A549 (cell line): ENCODE results near the gene DDIT4. TPM values are rescaled to one million over a fixed set of nuclear protein-coding genes. Genes with fewer than 3 reads are reported as not detected.
A peak's percentile ranks its signal among the peaks of the same experiment; 100 is the strongest.

Experiments
- ATAC-seq, 2 experiments: fragments of 200-7000 bp in 1 of 2; fragments of >200 bp in 1 of 2; cut with Nextera tagmentation in 1 of 2; cut with Tn5 transposase in 1 of 2; 3 replicates each; pipeline versions ENCODE4 v1.8.0 to v1.9.1; 2018 to 2020; ENCODE audit warnings: mild to moderate bottlenecking in 1 of 2, moderate library complexity in 1 of 2
- CTCF ChIA-PET: fragments of 300-600 bp; sonication (Branson Sonifier 250); formaldehyde crosslinking; extraction: SDS; loops from one replicate; lab custom pipeline; 2021; ENCODE audit warnings: antibody characterized with exemption, inconsistent platforms; lab: Yijun Ruan, JAX
- POLR2A ChIA-PET: fragments of 350-600 bp; formaldehyde crosslinking; extraction: SDS; loops from one replicate; lab custom pipeline; 2021; ENCODE audit warnings: antibody characterized with exemption, inconsistent platforms; lab: Yijun Ruan, JAX
- DNase-seq, 2 experiments: peaks; one replicate each; pipeline versions ENCODE4 v3.0.0 to v3.0.0-alpha.2; 2011 to 2016; ENCODE audit warnings: low read depth in 1 of 2, low spot score in 1 of 2
- FAIRE-seq: peaks from 2 replicates; lab custom pipeline; 2011; peaks lifted over from hg19 to GRCh38; lab: Jason Lieb, UNC
- H3K27ac ChIP-seq, 2 experiments: fragments of >200 bp; sonication (Bioruptor Twin); formaldehyde crosslinking; 3 replicates each; pipeline ENCODE4 v1.5.1; 2016 to 2017
- H3K4me1 ChIP-seq: fragments of >200 bp; sonication (Bioruptor Twin); formaldehyde crosslinking; 3 replicates; pipeline ENCODE4 v1.6.1; 2016
- H3K4me2 ChIP-seq: fragments of >200 bp; sonication (Bioruptor Twin); formaldehyde crosslinking; 3 replicates; pipeline ENCODE4 v1.6.1; 2016
- H3K4me3 ChIP-seq: fragments of >200 bp; sonication (Bioruptor Twin); formaldehyde crosslinking; 3 replicates; pipeline ENCODE4 v1.5.1; 2016
- H3K9me3 ChIP-seq: fragments of >200 bp; sonication (Bioruptor Twin); formaldehyde crosslinking; 3 replicates; pipeline ENCODE4 v1.6.1; 2016
- ATOH8 ChIP-seq: fragments of 250-450 bp; sonication (Bioruptor Pico); IDR thresholded peaks from 2 replicates; pipeline ENCODE4 v1.5.0; 2020; ENCODE audit warnings: low read depth, mild to moderate bottlenecking, moderate library complexity
- BCL3 ChIP-seq: fragments of >200 bp; sonication (Bioruptor Twin); formaldehyde crosslinking; IDR thresholded peaks from 3 replicates; pipeline ENCODE4 v1.6.1; 2016
- CBX2 ChIP-seq: fragments of 200-600 bp; sonication (generic); IDR thresholded peaks from 2 replicates; pipeline ENCODE4 v1.6.1; 2016; ENCODE audit warnings: low read depth, mild to moderate bottlenecking, borderline replicate concordance
- CHD2 ChIP-seq: fragments of 150-350 bp; IDR thresholded peaks from 2 replicates; pipeline ENCODE4 v1.6.1; 2014; ENCODE audit warnings: low read length; ENCODE audit not compliant: partially characterized antibody
- CTCF ChIP-seq: fragments of >200 bp; sonication (Bioruptor Twin); formaldehyde crosslinking; IDR thresholded peaks from 3 replicates; pipeline ENCODE4 v1.5.1; 2016
- E2F6 ChIP-seq: IDR thresholded peaks from 2 replicates; pipeline ENCODE4 v1.6.1; 2012; ENCODE audit warnings: low read depth, borderline replicate concordance
- EHMT2 ChIP-seq: fragments of 200-600 bp; sonication (generic); IDR thresholded peaks from 2 replicates; pipeline ENCODE4 v1.6.1; 2016; ENCODE audit warnings: antibody characterized with exemption, low read depth, mild to moderate bottlenecking, moderate library complexity
- ESRRA ChIP-seq: fragments of 150-350 bp; IDR thresholded peaks from 2 replicates; pipeline ENCODE4 v1.6.1; 2014; ENCODE audit warnings: mild to moderate bottlenecking, low read length, borderline replicate concordance
- FOSB ChIP-seq: fragments of 250-450 bp; sonication (Bioruptor Pico); IDR thresholded peaks from 2 replicates; pipeline ENCODE4 v1.5.0; 2020; ENCODE audit warnings: mild to moderate bottlenecking, moderate library complexity
- FOSL2 ChIP-seq, 2 experiments: fragments of 450-650 bp in 1 of 2; fragments of >200 bp in 1 of 2; sonication (Bioruptor Twin) in 1 of 2; formaldehyde crosslinking; IDR thresholded peaks; 2 replicates each; pipeline versions ENCODE4 v1.5.0 to v1.6.1; 2016 to 2020; ENCODE audit warnings: mild to moderate bottlenecking in 1 of 2, moderate library complexity in 1 of 2
- FOXS1 ChIP-seq: fragments of 250-450 bp; sonication (Bioruptor Pico); IDR thresholded peaks from 2 replicates; pipeline ENCODE4 v1.5.0; 2020; ENCODE audit warnings: mild to moderate bottlenecking, moderate library complexity
- HES2 ChIP-seq: fragments of >200 bp; sonication (Bioruptor Twin); formaldehyde crosslinking; IDR thresholded peaks from 2 replicates; pipeline ENCODE4 v1.6.1; 2016
- HEYL ChIP-seq: fragments of 250-450 bp; sonication (Bioruptor Pico); IDR thresholded peaks from 2 replicates; pipeline ENCODE4 v1.8.0; 2021; ENCODE audit warnings: mild to moderate bottlenecking, moderate library complexity
- HOXB13 ChIP-seq: fragments of 250-450 bp; sonication (Bioruptor Pico); IDR thresholded peaks from 2 replicates; pipeline ENCODE4 v1.5.0; 2020; ENCODE audit warnings: low read depth, mild to moderate bottlenecking, moderate library complexity
- HOXB5 ChIP-seq: fragments of 250-450 bp; sonication (Bioruptor Pico); IDR thresholded peaks from 2 replicates; pipeline ENCODE4 v1.5.0; 2020; ENCODE audit warnings: mild to moderate bottlenecking, moderate library complexity
- KDM5A ChIP-seq: fragments of 200-600 bp; sonication (generic); IDR thresholded peaks from 2 replicates; pipeline ENCODE4 v1.6.1; 2016; ENCODE audit warnings: antibody characterized with exemption, mild to moderate bottlenecking
- MAX ChIP-seq: IDR thresholded peaks from 2 replicates; pipeline ENCODE4 v1.6.1; 2012
- NFE2L2 ChIP-seq: fragments of 150-350 bp; conservative IDR thresholded peaks from 2 replicates; pipeline ENCODE4 v1.6.1; 2014; ENCODE audit warnings: low read length
- POLR2AphosphoS2 ChIP-seq: conservative IDR thresholded peaks from 2 replicates; pipeline ENCODE4 v1.6.1; 2012; ENCODE audit warnings: low read length, improper control_type of control experiment, inconsistent platforms
- RCOR1 ChIP-seq: fragments of 150-350 bp; IDR thresholded peaks from 2 replicates; pipeline ENCODE4 v1.6.1; 2014; ENCODE audit warnings: antibody characterized with exemption, low read length, low read depth
- RFX5 ChIP-seq: fragments of 450-650 bp; IDR thresholded peaks from 2 replicates; pipeline ENCODE4 v1.7.1; 2014; ENCODE audit warnings: antibody characterized with exemption, mild to moderate bottlenecking, moderate library complexity
- SMC3 ChIP-seq: fragments of >200 bp; sonication (Bioruptor Twin); formaldehyde crosslinking; IDR thresholded peaks from 3 replicates; pipeline ENCODE4 v1.6.1; 2018; ENCODE audit warnings: inconsistent platforms
- TP53 ChIP-seq: fragments of 250-450 bp; sonication (Bioruptor Pico); IDR thresholded peaks from 2 replicates; pipeline ENCODE4 v1.5.0; 2021; ENCODE audit warnings: mild to moderate bottlenecking, moderate library complexity
- USF2 ChIP-seq: fragments of 450-650 bp; IDR thresholded peaks from 2 replicates; pipeline ENCODE4 v1.6.1; 2014; ENCODE audit warnings: antibody characterized with exemption
- ZC3H11A ChIP-seq: fragments of 450-650 bp; IDR thresholded peaks from 2 replicates; pipeline ENCODE4 v1.6.1; 2014; ENCODE audit warnings: antibody characterized with exemption, mild to moderate bottlenecking
- ZFP36 ChIP-seq: fragments of 450-650 bp; IDR thresholded peaks from 2 replicates; pipeline ENCODE4 v1.6.1; 2014; ENCODE audit warnings: borderline replicate concordance; ENCODE audit not compliant: partially characterized antibody
- ZSCAN20 ChIP-seq: fragments of 250-450 bp; sonication (Bioruptor Pico); IDR thresholded peaks from 2 replicates; pipeline ENCODE4 v1.8.0; 2022; ENCODE audit warnings: mild to moderate bottlenecking, moderate library complexity
- WGBS: methylation state at CpG from one replicate; pipeline ENCODE4 v1.1.6; 2017; ENCODE audit errors: missing lambda C conversion rate; 5-methylcytosine and 5-hydroxymethylcytosine counted together
- polyA plus RNA-seq, 4 experiments: library from polyadenylated mRNA; depleted of rRNA in 3 of 4; stranded (reverse); fragments of >200 nt; fragmentation: RNase III in 1 of 4; extraction: RNeasy Plus Mini Kit Qiagen cat#74134 plus additional on column Dnase treatment in 1 of 4; gene quantifications; 2 replicates in 3 of 4; 3 replicates in 1 of 4; pipeline ENCODE4 v1.2.3, GENCODE V29; 2011 to 2017

The DDIT4 gene
- polyA plus RNA-seq, 2 of the 4 experiments (the other 2 are of a cell fraction): 239 to 392 TPM

- TF ChIP-seq USF2: no peak
- TF ChIP-seq ESRRA: no peak
- TF ChIP-seq SMC3: no peak
- TF ChIP-seq HOXB5 (CRISPR knock-in tag): no peak
- no peak for TF ChIP-seq EHMT2
- no peak for TF ChIP-seq RCOR1
- no peak for TF ChIP-seq POLR2AphosphoS2
Measured at GRCh38 chr10:72251635-72252034, 22.1 kb upstream of the DDIT4 start (continued).

- peak overlapping the region; percentile 99 to 100 for H3K27ac ChIP-seq
- no peak overlapping the region for H3K4me2 ChIP-seq
- FAIRE-seq (no peak), DNase-seq (no peak), ATAC-seq (no peak)
- H3K4me3 ChIP-seq: no peak overlapping the region
- ChIA-PET POLR2A (interaction anchor here (0.5 to 4.4 kb wide), 2 partner anchors 21 to 67 kb away, joined by 3 to 61 read pairs; partner anchors contain the start of gene DDIT4), CTCF (interaction anchor here (0.9 to 4.0 kb wide), 8 partner anchors 9 to 359 kb away, joined by 3 to 16 read pairs (median 4); partner anchors contain the start of gene DDIT4)
- H3K9me3 ChIP-seq: no peaks in the 10 kb centered on the region
- 84% methylated on average over 3 of the region's 3 CpGs for WGBS
- TF ChIP-seq CBX2: no peak
- no peak for TF ChIP-seq HOXB5 (CRISPR knock-in tag)
- no peak for TF ChIP-seq KDM5A
- no peak for TF ChIP-seq TP53
- TF ChIP-seq NFE2L2: no peak
- no peak for TF ChIP-seq FOXS1
- TF ChIP-seq FOSB (CRISPR knock-in tag): no peak
- no peak for TF ChIP-seq CTCF
- no peak for TF ChIP-seq CHD2
- no peak for TF ChIP-seq ZC3H11A
- TF ChIP-seq USF2: no peak
- peaks cover 68% of the 10 kb centered on the region for H3K4me1 ChIP-seq
Measured at GRCh38 chr10:72252972-72253371, 20.8 kb upstream of the DDIT4 start.

- Histone ChIP-seq H3K9me3 (no peaks in the 10 kb centered on the region), H3K4me2 (no peak overlapping the region), H3K4me1 (peaks cover 63% of the 10 kb centered on the region), H3K27ac (peak overlapping the region; percentile 99 to 100), H3K4me3 (no peak overlapping the region)
- no peak for FAIRE-seq
- no peak for ATAC-seq
- CTCF ChIA-PET: interaction anchor here (0.9 to 4.0 kb wide), 8 partner anchors 10 to 84 kb away, joined by 3 to 16 read pairs (median 7); partner anchors contain the start of gene DDIT4
- POLR2A ChIA-PET: interaction anchor here (1.2 to 4.4 kb wide), 2 partner anchors 20 to 21 kb away, joined by 3 to 61 read pairs; partner anchors contain the start of gene DDIT4
- no peak for DNase-seq
- 94% methylated on average over 7 of the region's 7 CpGs for WGBS
- no peak for TF ChIP-seq BCL3
- TF ChIP-seq ATOH8 (CRISPR knock-in tag): no peak
- TF ChIP-seq HEYL: no peak
- no peak for TF ChIP-seq HOXB13 (CRISPR knock-in tag)
- TF ChIP-seq ZFP36: no peak
- TF ChIP-seq ZSCAN20 (CRISPR knock-in tag): no peak
- no peak for TF ChIP-seq EHMT2
- TF ChIP-seq RFX5: no peak
- no peak for TF ChIP-seq FOSL2 (IDR thresholded peaks at IDR 0.05)
- TF ChIP-seq FOSL2 (CRISPR knock-in tag; IDR thresholded peaks at IDR 0.05): no peak
- TF ChIP-seq ESRRA: no peak
- no peak for TF ChIP-seq MAX
- TF ChIP-seq HES2: no peak
- TF ChIP-seq E2F6: no peak
Measured at GRCh38 chr10:72253578-72253977, 20.1 kb upstream of the DDIT4 start.
